B cell (primary cell): Measurements from ENCODE around the gene ESPL1.

Experiments used
- CTCF ChIP-seq: fragments of 200-600 bp; IDR thresholded peaks from one replicate; pipeline ENCODE4 v1.8.0; 2022; ENCODE audit warnings: antibody characterized with exemption, mild to moderate bottlenecking
- EZH2 ChIP-seq: IDR thresholded peaks from 2 replicates; pipeline ENCODE4 v1.6.1; 2012; ENCODE audit warnings: borderline replicate concordance, low read depth, mild to moderate bottlenecking, moderate library complexity, low read length; ENCODE audit not compliant: insufficient read depth, poor library complexity, severe bottlenecking

DNA sequence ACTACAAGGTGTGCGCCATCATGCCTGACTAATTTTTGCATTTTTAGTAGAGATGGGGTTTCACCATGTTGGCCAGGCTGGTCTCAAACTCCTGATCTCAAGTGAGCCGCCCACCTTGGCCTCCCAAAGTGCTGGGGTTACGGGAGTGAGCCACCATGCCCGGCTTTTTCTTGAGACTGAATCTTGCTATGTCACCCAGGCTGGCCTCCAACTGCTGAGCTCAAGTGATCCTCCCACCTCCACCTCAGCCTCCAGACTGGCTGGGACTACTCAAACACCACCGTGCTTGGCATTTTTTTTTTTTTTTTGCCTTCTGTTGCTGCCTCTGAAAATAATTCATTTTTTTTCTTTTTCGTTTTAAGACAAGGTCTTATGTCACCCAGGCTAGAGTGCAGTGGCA, 8.2 kb upstream of the ESPL1 start:
- TF ChIP-seq CTCF (no peak), EZH2 (no peak)
